ENCODE measurements around the gene DNM3.

Gene DNM3

DNA sequence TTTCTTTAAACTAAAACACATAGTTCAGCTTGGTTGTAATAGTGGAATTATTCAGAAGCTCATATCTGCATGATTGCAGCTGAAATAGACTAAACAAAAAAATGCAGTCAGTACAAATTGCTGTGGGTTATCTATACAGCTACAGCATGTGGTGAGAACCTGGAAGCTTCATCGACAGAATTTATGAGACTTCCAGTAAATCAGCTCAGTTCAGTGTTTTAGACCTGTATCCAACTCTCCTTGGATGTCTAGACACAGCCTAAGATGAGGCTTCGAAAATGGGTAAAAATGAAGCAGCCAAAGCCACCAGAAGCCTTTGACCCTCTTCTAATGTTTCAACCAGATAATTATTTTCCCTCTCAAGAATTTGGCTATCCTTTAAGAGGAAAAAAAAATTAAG lies 452.1 kb downstream of the DNM3 start:
- Histone ChIP-seq H3K36me3 (replicated peaks; ENCODE audit: insufficient read depth, low read length) (no peaks in the 10 kb centered on the region), H3K79me2 (ENCODE audit: low read length) (no peaks in the 10 kb centered on the region), H3K27ac (ENCODE audit: low read length) (no peak overlapping the region), H3F3A (ENCODE audit: insufficient read depth, low read length) (no peaks in the 10 kb centered on the region), H3K9me2 (replicated peaks; ENCODE audit: insufficient read depth, low read length) (no peaks in the 10 kb centered on the region), H3K4me2 (ENCODE audit: low read depth, low read length) (no peak overlapping the region), H3K4me3 (ENCODE audit: low read length) (no peak overlapping the region), H3K27me3 (replicated peaks; ENCODE audit: insufficient read depth, low read length) (no peaks in the 10 kb centered on the region), H2AFZ (ENCODE audit: low read length) (no peak overlapping the region), H3K4me1 (ENCODE audit: low read length) (no peaks in the 10 kb centered on the region), H3K9ac (ENCODE audit: low read length) (no peak overlapping the region), H3K9me3 (replicated peaks; ENCODE audit: insufficient read depth, low read length) (no peaks in the 10 kb centered on the region), H4K20me1 (ENCODE audit: insufficient read depth, low read length) (no peaks in the 10 kb centered on the region)
- TF ChIP-seq, protein P1, sequence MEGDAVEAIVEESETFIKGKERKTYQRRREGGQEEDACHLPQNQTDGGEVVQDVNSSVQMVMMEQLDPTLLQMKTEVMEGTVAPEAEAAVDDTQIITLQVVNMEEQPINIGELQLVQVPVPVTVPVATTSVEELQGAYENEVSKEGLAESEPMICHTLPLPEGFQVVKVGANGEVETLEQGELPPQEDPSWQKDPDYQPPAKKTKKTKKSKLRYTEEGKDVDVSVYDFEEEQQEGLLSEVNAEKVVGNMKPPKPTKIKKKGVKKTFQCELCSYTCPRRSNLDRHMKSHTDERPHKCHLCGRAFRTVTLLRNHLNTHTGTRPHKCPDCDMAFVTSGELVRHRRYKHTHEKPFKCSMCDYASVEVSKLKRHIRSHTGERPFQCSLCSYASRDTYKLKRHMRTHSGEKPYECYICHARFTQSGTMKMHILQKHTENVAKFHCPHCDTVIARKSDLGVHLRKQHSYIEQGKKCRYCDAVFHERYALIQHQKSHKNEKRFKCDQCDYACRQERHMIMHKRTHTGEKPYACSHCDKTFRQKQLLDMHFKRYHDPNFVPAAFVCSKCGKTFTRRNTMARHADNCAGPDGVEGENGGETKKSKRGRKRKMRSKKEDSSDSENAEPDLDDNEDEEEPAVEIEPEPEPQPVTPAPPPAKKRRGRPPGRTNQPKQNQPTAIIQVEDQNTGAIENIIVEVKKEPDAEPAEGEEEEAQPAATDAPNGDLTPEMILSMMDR (IDR thresholded peaks at IDR 0.05; ENCODE audit: low read length) = no peak
- TF ChIP-seq EZH2phosphoT487 (IDR thresholded peaks at IDR 0.05; ENCODE audit: low read length) (no peak), EZH2 (optimal IDR thresholded peaks at IDR 0.05; ENCODE audit: low read depth, low read length) (no peak)
- no peak for DNase-seq

DNA sequence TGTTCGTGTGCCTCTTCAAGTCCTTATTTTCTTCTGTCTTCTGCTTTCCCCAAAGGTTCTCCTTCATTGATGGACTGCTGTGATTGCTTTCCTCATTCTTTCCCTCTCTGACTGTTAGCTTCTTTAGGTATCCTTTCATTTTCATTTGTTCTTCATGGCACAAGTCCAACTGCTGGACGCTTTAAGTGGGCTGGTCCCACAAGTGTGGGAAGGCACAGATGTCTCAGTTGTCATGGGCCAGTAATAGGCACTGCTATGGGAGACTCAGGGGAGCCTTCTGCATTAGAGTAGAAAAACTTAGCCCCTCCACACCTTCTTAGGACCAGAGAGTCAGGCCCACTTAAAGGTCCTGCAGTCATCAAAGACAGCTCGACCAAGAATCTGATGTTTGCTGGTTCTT lies 456.8 kb downstream of the DNM3 start:
- H4K20me1 ChIP-seq (ENCODE audit: insufficient read depth, low read length) = no peaks in the 10 kb centered on the region
- no peak overlapping the region for H2AFZ ChIP-seq (ENCODE audit: low read length)
- H3K9me3 ChIP-seq (replicated peaks; ENCODE audit: insufficient read depth, low read length) = no peaks in the 10 kb centered on the region
- no peak overlapping the region for H3K9ac ChIP-seq (ENCODE audit: low read length)
- H3K79me2 ChIP-seq (ENCODE audit: low read length) = no peaks in the 10 kb centered on the region
- H3K36me3 ChIP-seq (replicated peaks; ENCODE audit: insufficient read depth, low read length) = no peaks in the 10 kb centered on the region
- no peaks in the 10 kb centered on the region for H3F3A ChIP-seq (ENCODE audit: insufficient read depth, low read length)
- no peak overlapping the region for H3K4me2 ChIP-seq (ENCODE audit: low read depth, low read length)
- no peak overlapping the region for H3K4me3 ChIP-seq (ENCODE audit: low read length)
- no peaks in the 10 kb centered on the region for H3K27me3 ChIP-seq (replicated peaks; ENCODE audit: insufficient read depth, low read length)
- TF ChIP-seq EZH2phosphoT487 (IDR thresholded peaks at IDR 0.05; ENCODE audit: low read length) = no peak
- TF ChIP-seq EZH2 (optimal IDR thresholded peaks at IDR 0.05; ENCODE audit: low read depth, low read length) = no peak
- TF ChIP-seq, protein P1 (IDR thresholded peaks at IDR 0.05; ENCODE audit: low read length) = no peak
- no peaks in the 10 kb centered on the region for H3K9me2 ChIP-seq (replicated peaks; ENCODE audit: insufficient read depth, low read length)
- no peak for DNase-seq
- H3K27ac ChIP-seq (ENCODE audit: low read length) = no peak overlapping the region
- H3K4me1 ChIP-seq (ENCODE audit: low read length) = no peaks in the 10 kb centered on the region

DNA sequence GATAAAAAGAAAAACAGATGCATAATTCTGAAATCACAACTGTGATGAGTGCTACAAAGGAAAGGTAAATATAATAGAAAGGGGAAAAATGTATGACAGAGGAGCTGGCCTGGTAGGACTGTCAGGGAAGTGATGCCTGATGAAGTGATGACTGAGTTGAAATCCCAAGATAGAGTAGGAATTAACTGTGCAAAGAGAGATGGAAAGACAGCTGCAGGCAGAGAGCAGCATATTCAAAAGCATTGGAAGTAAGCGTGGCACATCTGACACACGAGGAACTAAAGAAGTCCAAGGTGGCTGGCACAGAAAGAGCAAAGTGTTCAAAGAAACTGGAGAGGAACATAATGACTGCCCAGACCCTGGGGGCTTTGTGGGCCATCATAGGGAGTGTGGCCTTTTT lies 457.6 kb downstream of the DNM3 start:
- no peak overlapping the region for H3K4me2 ChIP-seq (ENCODE audit: low read depth, low read length)
- no peaks in the 10 kb centered on the region for H3K36me3 ChIP-seq (replicated peaks; ENCODE audit: insufficient read depth, low read length)
- H3K27ac ChIP-seq (ENCODE audit: low read length) = no peak overlapping the region
- no peak overlapping the region for H2AFZ ChIP-seq (ENCODE audit: low read length)
- TF ChIP-seq EZH2phosphoT487 (IDR thresholded peaks at IDR 0.05; ENCODE audit: low read length) (no peak), EZH2 (optimal IDR thresholded peaks at IDR 0.05; ENCODE audit: low read depth, low read length) (no peak)
- TF ChIP-seq, protein P1 (IDR thresholded peaks at IDR 0.05; ENCODE audit: low read length) = no peak
- H3K4me3 ChIP-seq (ENCODE audit: low read length) = no peak overlapping the region
- no peaks in the 10 kb centered on the region for H3K27me3 ChIP-seq (replicated peaks; ENCODE audit: insufficient read depth, low read length)
- H3F3A ChIP-seq (ENCODE audit: insufficient read depth, low read length) = no peaks in the 10 kb centered on the region
- H4K20me1 ChIP-seq (ENCODE audit: insufficient read depth, low read length) = no peaks in the 10 kb centered on the region
- no peak for DNase-seq
- no peak overlapping the region for H3K9ac ChIP-seq (ENCODE audit: low read length)
- H3K79me2 ChIP-seq (ENCODE audit: low read length) = no peaks in the 10 kb centered on the region
- H3K9me2 ChIP-seq (replicated peaks; ENCODE audit: insufficient read depth, low read length) = no peaks in the 10 kb centered on the region
- no peaks in the 10 kb centered on the region for H3K9me3 ChIP-seq (replicated peaks; ENCODE audit: insufficient read depth, low read length)
- no peaks in the 10 kb centered on the region for H3K4me1 ChIP-seq (ENCODE audit: low read length)
